Hepatocyte (in vitro differentiated cells): ENCODE measurements around the gene ANKRD35. TPM values are rescaled to one million over a fixed set of nuclear protein-coding genes. Genes with fewer than 3 reads are reported as not detected.

Experiments
- DNase-seq: peaks from one replicate; pipeline ENCODE4 v3.0.0-alpha.2; 2016; ENCODE audit warnings: low spot score
- H2AFZ ChIP-seq: fragments of 200-600 bp; sonication (generic); 2 replicates; pipeline ENCODE4 v1.6.0; 2016; ENCODE audit warnings: antibody characterized with exemption, mild to moderate bottlenecking
- H3K27ac ChIP-seq: fragments of 200-600 bp; sonication (generic); 2 replicates; pipeline ENCODE4 v1.5.1; 2016; ENCODE audit warnings: mild to moderate bottlenecking
- H3K27me3 ChIP-seq: fragments of 200-600 bp; sonication (generic); 2 replicates; pipeline ENCODE4 v1.6.1; 2016
- H3K36me3 ChIP-seq: fragments of 200-600 bp; sonication (generic); replicated peaks from 2 replicates; pipeline ENCODE4 v1.5.1; 2016; ENCODE audit warnings: low read depth; ENCODE audit not compliant: insufficient read depth
- H3K4me1 ChIP-seq: fragments of 200-600 bp; sonication (generic); 2 replicates; pipeline ENCODE4 v1.5.1; 2016; ENCODE audit warnings: mild to moderate bottlenecking, moderate library complexity; ENCODE audit not compliant: insufficient read depth
- H3K4me2 ChIP-seq: fragments of 200-600 bp; sonication (generic); 2 replicates; pipeline ENCODE4 v1.6.0; 2016
- H3K4me3 ChIP-seq: fragments of 200-600 bp; sonication (generic); 2 replicates; pipeline ENCODE4 v1.5.1; 2016; ENCODE audit warnings: mild to moderate bottlenecking
- H3K79me2 ChIP-seq: fragments of 200-600 bp; sonication (generic); 2 replicates; pipeline ENCODE4 v1.6.0; 2017; ENCODE audit warnings: mild to moderate bottlenecking
- H3K9me2 ChIP-seq: fragments of 200-600 bp; sonication (generic); replicated peaks from 2 replicates; pipeline ENCODE4 v1.6.0; 2017; ENCODE audit warnings: mild to moderate bottlenecking; ENCODE audit not compliant: insufficient read depth
- H3K9me3 ChIP-seq: fragments of 200-600 bp; sonication (generic); 2 replicates; pipeline ENCODE4 v1.5.1; 2016; ENCODE audit warnings: low read depth, mild to moderate bottlenecking
- H4K20me1 ChIP-seq: fragments of 200-600 bp; sonication (generic); 2 replicates; pipeline ENCODE4 v1.6.0; 2016; ENCODE audit warnings: mild to moderate bottlenecking; ENCODE audit not compliant: insufficient read depth, poor library complexity, severe bottlenecking
- CTCF ChIP-seq: fragments of 200-600 bp; sonication (generic); IDR thresholded peaks from 2 replicates; pipeline ENCODE4 v1.5.1; 2016; ENCODE audit warnings: antibody characterized with exemption, mild to moderate bottlenecking; ENCODE audit not compliant: poor library complexity
- EZH2 ChIP-seq: fragments of 200-600 bp; sonication (generic); IDR thresholded peaks from 2 replicates; pipeline ENCODE4 v1.6.1; 2016; ENCODE audit warnings: antibody characterized with exemption, mild to moderate bottlenecking, borderline replicate concordance
- EZH2phosphoT487 ChIP-seq: fragments of 200-600 bp; sonication (generic); IDR thresholded peaks from one replicate; pipeline ENCODE4 v1.6.1; 2018; ENCODE audit warnings: antibody characterized with exemption, mild to moderate bottlenecking, low read depth, moderate library complexity; ENCODE audit not compliant: unreplicated experiment, severe bottlenecking
- WGBS: methylation state at CpG from one replicate; pipeline ENCODE4 v1.1.6; 2016; ENCODE audit warnings: low lambda C conversion rate; ENCODE audit errors: missing lambda C conversion rate; 5-methylcytosine and 5-hydroxymethylcytosine counted together
- polyA plus RNA-seq: library from polyadenylated mRNA; unstranded; fragments of >200 nt; fragmentation: Nextera tagmentation; extraction: Ambion mirVana; gene quantifications from 2 replicates; pipeline ENCODE4 v1.2.1, GENCODE V29; 2016
- total RNA-seq: library from RNA; depleted of rRNA; stranded (reverse); fragments of >200 nt; gene quantifications from 2 replicates; pipeline ENCODE4 v1.2.3, GENCODE V29; 2014

The ANKRD35 gene
- total and polyA plus RNA-seq, 2 experiments from 2014 or later: 0.43 to 2.2 TPM

- Histone ChIP-seq H3K27ac (peak overlapping the region; percentile 87), H3K4me1 (peaks cover 20% of the 10 kb centered on the region), H3K79me2 (peaks cover 19% of the 10 kb centered on the region), H3K4me2 (peak overlapping the region; percentile 97), H2AFZ (peak overlapping the region; percentile 30), H3K9me3 (no peaks in the 10 kb centered on the region), H3K9me2 (no peaks in the 10 kb centered on the region), H3K4me3 (peak overlapping the region; percentile 19), H3K27me3 (no peaks in the 10 kb centered on the region), H3K36me3 (no peaks in the 10 kb centered on the region), H4K20me1 (no peaks in the 10 kb centered on the region)
- no peak for TF ChIP-seq EZH2
- TF ChIP-seq CTCF: no peak
- no peak for TF ChIP-seq EZH2phosphoT487
- WGBS: 8% methylated on average over 31 of the region's 33 CpGs
- DNase-seq: peak; percentile 65
Measured at GRCh38 chr1:145918992-145919939, 33.6 kb upstream of the ANKRD35 start.

- TF ChIP-seq EZH2phosphoT487: no peak
- TF ChIP-seq CTCF: no peak
- no peak for TF ChIP-seq EZH2
- Histone ChIP-seq H3K4me3 (peak within 1 kb of the TSS; percentile 19), H3K27ac (peak within 1 kb of the TSS; percentile 87), H3K4me2 (peak within 1 kb of the TSS; percentile 97), H3K36me3 (no peaks in the 10 kb centered on the region), H3K9me3 (no peaks in the 10 kb centered on the region), H3K79me2 (peaks cover 19% of the 10 kb centered on the region), H3K27me3 (no peaks in the 10 kb centered on the region), H3K4me1 (peaks cover 20% of the 10 kb centered on the region), H2AFZ (peak within 1 kb of the TSS; percentile 30), H3K9me2 (no peaks in the 10 kb centered on the region), H4K20me1 (no peaks in the 10 kb centered on the region)
- WGBS: 3% methylated on average over 45 of the region's 51 CpGs
- peak; percentile 92 for DNase-seq
Measured at GRCh38 chr1:145918144-145918991, 32.7 kb upstream of the ANKRD35 start, which contains the start of gene PEX11B. TSS of gene PEX11B (minus strand) at chr1:145918717. CDS start at chr1:145918688, 29 bp downstream.

GRCh38 chr1:145917595-145917994, 31.9 kb upstream of the ANKRD35 start:
- DNase-seq: no peak
- WGBS: 88% methylated on average over 5 of the region's 5 CpGs
- H3K4me1 ChIP-seq: peaks cover 20% of the 10 kb centered on the region
- H3K4me3 ChIP-seq: peak overlapping the region; percentile 19
- no peak for TF ChIP-seq CTCF
- TF ChIP-seq EZH2: no peak
- TF ChIP-seq EZH2phosphoT487: no peak
- H3K27me3 ChIP-seq: no peaks in the 10 kb centered on the region
- no peak overlapping the region for H3K27ac ChIP-seq
- H4K20me1 ChIP-seq: no peaks in the 10 kb centered on the region
- H3K36me3 ChIP-seq: no peaks in the 10 kb centered on the region
- H2AFZ ChIP-seq: peak overlapping the region; percentile 30
- H3K4me2 ChIP-seq: peak overlapping the region; percentile 97
- no peaks in the 10 kb centered on the region for H3K9me2 ChIP-seq
- H3K79me2 ChIP-seq: peaks cover 19% of the 10 kb centered on the region
- H3K9me3 ChIP-seq: no peaks in the 10 kb centered on the region
